Bone marrow (tissue), 2 donors: Measurements from ENCODE around the gene THAP7.

Experiments used
- DNase-seq, 2 donors: peaks; one replicate each; lab custom pipeline; 2025; lab: John Stamatoyannopoulos, UW

Gene THAP7

GRCh38 chr22:20978419-20978818, 23.5 kb downstream of the THAP7 start:
- no peak for DNase-seq

GRCh38 chr22:20977516-20978170, 24.3 kb downstream of the THAP7 start:
- no peak for DNase-seq

GRCh38 chr22:20977019-20977418, 24.9 kb downstream of the THAP7 start:
- no peak for DNase-seq

GRCh38 chr22:20976291-20976877, 25.5 kb downstream of the THAP7 start:
- no peak for DNase-seq

- no peak for DNase-seq
Observed at GRCh38 chr22:20975541-20976290, 26.2 kb downstream of the THAP7 start.

- DNase-seq = no peak
Observed at GRCh38 chr22:20974336-20974955, 27.5 kb downstream of the THAP7 start.

- DNase-seq = no peak
Observed at GRCh38 chr22:20973634-20974286, 28.2 kb downstream of the THAP7 start.

- DNase-seq = no peak
Observed at GRCh38 chr22:20972933-20973577, 28.9 kb downstream of the THAP7 start.

GRCh38 chr22:20972014-20972694, 29.8 kb downstream of the THAP7 start:
- DNase-seq = peak in 1 of 2 donors; percentile 26

- no peak for DNase-seq
Observed at GRCh38 chr22:20970939-20971657, 30.8 kb downstream of the THAP7 start.

- no peak for DNase-seq
Observed at GRCh38 chr22:20968281-20968977, 33.5 kb downstream of the THAP7 start.

GRCh38 chr22:20967697-20968211, 34.2 kb downstream of the THAP7 start:
- no peak for DNase-seq

- DNase-seq = no peak
Observed at GRCh38 chr22:20966883-20967696, 34.8 kb downstream of the THAP7 start, which contains the start of gene AIFM3. AIFM3 (plus strand) TSS chr22:20967255; CDS start chr22:20967945, 690 bp downstream.

GRCh38 chr22:20965888-20966855, 35.7 kb downstream of the THAP7 start:
- no peak for DNase-seq

- DNase-seq = no peak
Observed at GRCh38 chr22:20965104-20965887, 36.6 kb downstream of the THAP7 start.

- no peak for DNase-seq
Observed at GRCh38 chr22:20964799-20965103, 37.2 kb downstream of the THAP7 start.
